MCF 10A (cell line): ENCODE data around the gene CBX2. TPM values are rescaled to one million over a fixed set of nuclear protein-coding genes. Genes with fewer than 3 reads are reported as not detected.

Experiments
- BruUV-seq: library from RNA; stranded (reverse); fragments of 400-500 nt; replicated peaks from 2 replicates; lab custom pipeline; 2021; lab: Mats Ljungman, UMichigan
- CTCF ChIA-PET: fragments of 300-600 bp; sonication (Branson Sonifier 250); formaldehyde crosslinking; extraction: SDS; loops from one replicate; lab custom pipeline; 2021; ENCODE audit warnings: antibody characterized with exemption, inconsistent platforms; lab: Yijun Ruan, JAX
- POLR2A ChIA-PET: fragments of 300-600, 350-650 bp; sonication (Branson Sonifier 250); formaldehyde crosslinking; extraction: SDS; loops from one replicate; lab custom pipeline; 2020; ENCODE audit warnings: antibody characterized with exemption, inconsistent platforms; lab: Yijun Ruan, JAX
- DNase-seq: peaks from one replicate; pipeline ENCODE4 v3.0.0-alpha.2; 2018; ENCODE audit not compliant: unreplicated experiment
- H3K27ac Mint-ChIP-seq: one replicate; pipeline ENCODE4 v1.8.0; 2022; ENCODE audit warnings: mild to moderate bottlenecking, low read depth, mixed read lengths; ENCODE audit not compliant: unreplicated experiment
- H3K27me3 Mint-ChIP-seq: one replicate; pipeline ENCODE4 v1.8.0; 2022; ENCODE audit warnings: mixed read lengths; ENCODE audit not compliant: insufficient read depth, unreplicated experiment
- H3K36me3 Mint-ChIP-seq: one replicate; pipeline ENCODE4 v1.8.0; 2022; ENCODE audit warnings: mild to moderate bottlenecking, moderate library complexity, mixed read lengths; ENCODE audit not compliant: insufficient read depth, unreplicated experiment
- H3K4me1 Mint-ChIP-seq: one replicate; pipeline ENCODE4 v1.8.0; 2022; ENCODE audit warnings: mixed read lengths; ENCODE audit not compliant: insufficient read depth, unreplicated experiment
- H3K4me3 Mint-ChIP-seq: one replicate; pipeline ENCODE4 v1.8.0; 2022; ENCODE audit warnings: mild to moderate bottlenecking, moderate library complexity, mixed read lengths; ENCODE audit not compliant: unreplicated experiment
- H3K9me3 Mint-ChIP-seq: one replicate; pipeline ENCODE4 v1.8.0; 2022; ENCODE audit warnings: mixed read lengths; ENCODE audit not compliant: unreplicated experiment
- intact Hi-C: fragments of 100-400 bp; cut with micrococcal nuclease; formaldehyde crosslinking; loops from 2 replicates; pipeline ENCODE4 v1.14.1; 2022
- total RNA-seq: library from RNA; stranded (reverse); gene quantifications from 2 replicates; pipeline ENCODE4 v1.2.3, GENCODE V29; 2022
- TF ChIP-seq, protein P1 (sequence below): fragments of 200-600 bp; IDR thresholded peaks from one replicate; pipeline ENCODE4 v1.8.0; 2022; ENCODE audit warnings: antibody characterized with exemption, mild to moderate bottlenecking; ENCODE audit not compliant: unreplicated experiment

Gene CBX2
- total RNA-seq, 1 experiment from 2014 or later, result 3.9 TPM

DNA sequence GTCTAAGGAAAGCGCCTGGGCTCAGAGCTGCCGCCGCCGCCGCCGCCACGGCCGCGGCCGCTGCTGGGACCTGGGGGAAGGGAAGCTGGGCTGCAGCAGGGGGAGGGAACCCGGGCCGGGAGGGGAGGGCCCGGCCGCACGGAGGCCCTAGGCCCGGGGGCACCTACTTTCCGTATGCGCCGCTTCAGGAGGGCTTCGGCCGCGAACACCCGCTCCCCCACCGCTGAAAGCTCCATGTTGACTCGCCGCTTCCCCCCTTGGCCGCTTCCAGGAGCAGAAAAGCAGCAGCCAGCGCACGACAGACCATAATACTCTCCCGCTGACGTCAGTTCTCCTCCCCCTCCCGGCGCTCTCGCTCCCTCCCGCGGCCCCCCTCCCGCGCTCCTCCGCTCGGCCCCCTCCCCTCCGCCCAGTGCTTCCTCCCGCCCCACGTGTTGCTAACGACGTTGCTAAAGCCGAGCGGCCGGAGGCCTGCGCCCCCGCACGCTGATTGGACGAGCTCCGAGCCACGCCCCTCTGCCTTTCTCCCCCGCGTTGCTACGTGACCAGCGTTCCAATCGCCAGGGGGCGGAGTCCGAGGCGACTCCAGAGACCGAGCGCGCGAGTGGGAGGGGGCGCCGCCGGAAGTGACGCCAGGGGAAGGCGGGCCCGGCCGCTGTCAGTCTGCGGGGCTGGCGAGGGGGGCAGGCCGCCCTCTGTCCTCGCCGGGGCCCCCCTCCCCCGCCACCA, 19.0 kb downstream of the CBX2 start, which contains the start of gene CBX8:
TSS of gene CBX8 (minus strand) at position 315 of the 729 bp plus-strand sequence. CDS start at position 236, 79 bp downstream.
- POLR2A ChIA-PET, result interaction anchor here (0.6 to 2.1 kb wide), 15 partner anchors 10 to 749 kb away, joined by 3 to 22 read pairs (median 6); partner anchors contain the start of genes CBX2 and CBX4
- intact Hi-C loops, result no loop called here
- DNase-seq, result peak; percentile 99
- Mint-ChIP-seq H3K27ac (peak within 1 kb of the TSS; percentile 88), H3K4me3 (peak within 1 kb of the TSS; percentile 81), H3K4me1 (peaks cover 15% of the 10 kb centered on the region), H3K27me3 (peaks cover 26% of the 10 kb centered on the region), H3K36me3 (peaks cover 22% of the 10 kb centered on the region), H3K9me3 (no peaks in the 10 kb centered on the region)
- CTCF ChIA-PET, result interaction anchor here (0.5 to 1.0 kb wide), 4 partner anchors 39 to 120 kb away, joined by 3 to 6 read pairs (median 4); no protein-coding TSS in a partner anchor
- no TSS peak for BruUV-seq
- TF ChIP-seq, protein P1, sequence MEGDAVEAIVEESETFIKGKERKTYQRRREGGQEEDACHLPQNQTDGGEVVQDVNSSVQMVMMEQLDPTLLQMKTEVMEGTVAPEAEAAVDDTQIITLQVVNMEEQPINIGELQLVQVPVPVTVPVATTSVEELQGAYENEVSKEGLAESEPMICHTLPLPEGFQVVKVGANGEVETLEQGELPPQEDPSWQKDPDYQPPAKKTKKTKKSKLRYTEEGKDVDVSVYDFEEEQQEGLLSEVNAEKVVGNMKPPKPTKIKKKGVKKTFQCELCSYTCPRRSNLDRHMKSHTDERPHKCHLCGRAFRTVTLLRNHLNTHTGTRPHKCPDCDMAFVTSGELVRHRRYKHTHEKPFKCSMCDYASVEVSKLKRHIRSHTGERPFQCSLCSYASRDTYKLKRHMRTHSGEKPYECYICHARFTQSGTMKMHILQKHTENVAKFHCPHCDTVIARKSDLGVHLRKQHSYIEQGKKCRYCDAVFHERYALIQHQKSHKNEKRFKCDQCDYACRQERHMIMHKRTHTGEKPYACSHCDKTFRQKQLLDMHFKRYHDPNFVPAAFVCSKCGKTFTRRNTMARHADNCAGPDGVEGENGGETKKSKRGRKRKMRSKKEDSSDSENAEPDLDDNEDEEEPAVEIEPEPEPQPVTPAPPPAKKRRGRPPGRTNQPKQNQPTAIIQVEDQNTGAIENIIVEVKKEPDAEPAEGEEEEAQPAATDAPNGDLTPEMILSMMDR, result no peak

DNA sequence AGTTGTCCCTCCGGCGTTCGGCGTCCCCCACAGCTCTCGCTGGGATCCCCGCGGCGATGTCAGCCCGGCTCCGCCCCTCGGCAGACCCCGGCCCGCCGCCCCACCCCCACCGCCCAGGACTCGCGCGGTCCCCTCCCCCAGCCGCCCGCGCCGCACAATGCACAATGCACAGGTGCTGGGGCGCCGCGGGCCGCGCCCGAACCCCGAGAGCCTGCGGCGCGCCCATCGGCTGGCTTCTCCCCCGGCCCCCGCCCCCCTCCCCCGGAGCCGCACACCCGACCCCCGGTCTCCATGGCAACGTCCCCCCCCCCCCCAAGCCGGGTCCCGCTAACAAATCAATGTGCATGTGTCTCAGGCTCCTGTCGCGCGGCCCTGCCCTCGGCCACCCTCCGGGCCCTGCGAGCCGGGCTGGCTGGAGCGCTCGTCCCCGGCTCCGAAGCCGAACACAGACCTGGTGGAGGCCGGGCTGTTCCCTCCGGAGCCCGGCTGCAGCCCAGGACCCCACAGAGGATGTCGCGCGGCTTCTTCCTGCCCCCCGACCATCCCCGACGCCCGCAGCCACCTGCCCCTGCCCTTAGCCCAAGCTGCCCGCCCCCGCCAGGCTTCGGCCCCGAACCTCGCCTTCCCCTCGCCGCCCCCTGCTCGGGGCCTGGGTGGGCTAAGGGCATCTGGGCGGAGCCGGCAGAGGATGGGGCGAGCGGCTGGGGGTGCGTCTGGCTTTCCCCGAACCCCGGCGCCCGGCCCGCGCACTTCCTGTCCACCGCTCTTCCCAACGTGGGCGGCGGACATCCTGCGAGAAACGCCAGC, 19.7 kb downstream of the CBX2 start:
- POLR2A ChIA-PET, result interaction anchor here (0.9 to 2.1 kb wide), 11 partner anchors 10 to 196 kb away, joined by 3 to 22 read pairs (median 9); partner anchors contain the start of genes CBX2 and CBX4
- H3K27me3 Mint-ChIP-seq, result peaks cover 26% of the 10 kb centered on the region
- peaks cover 22% of the 10 kb centered on the region for H3K36me3 Mint-ChIP-seq
- H3K27ac Mint-ChIP-seq, result peak overlapping the region; percentile 88
- BruUV-seq, result no TSS peak
- intact Hi-C loops, result no loop called here
- CTCF ChIA-PET, result interaction anchor here (0.7 to 1.4 kb wide), 4 partner anchors 11 to 789 kb away, joined by 3 to 7 read pairs (median 4); no protein-coding TSS in a partner anchor
- H3K4me3 Mint-ChIP-seq, result peak overlapping the region; percentile 81
- H3K9me3 Mint-ChIP-seq, result no peaks in the 10 kb centered on the region
- no peak for DNase-seq
- H3K4me1 Mint-ChIP-seq, result peaks cover 15% of the 10 kb centered on the region
- TF ChIP-seq, protein P1, result no peak

DNA sequence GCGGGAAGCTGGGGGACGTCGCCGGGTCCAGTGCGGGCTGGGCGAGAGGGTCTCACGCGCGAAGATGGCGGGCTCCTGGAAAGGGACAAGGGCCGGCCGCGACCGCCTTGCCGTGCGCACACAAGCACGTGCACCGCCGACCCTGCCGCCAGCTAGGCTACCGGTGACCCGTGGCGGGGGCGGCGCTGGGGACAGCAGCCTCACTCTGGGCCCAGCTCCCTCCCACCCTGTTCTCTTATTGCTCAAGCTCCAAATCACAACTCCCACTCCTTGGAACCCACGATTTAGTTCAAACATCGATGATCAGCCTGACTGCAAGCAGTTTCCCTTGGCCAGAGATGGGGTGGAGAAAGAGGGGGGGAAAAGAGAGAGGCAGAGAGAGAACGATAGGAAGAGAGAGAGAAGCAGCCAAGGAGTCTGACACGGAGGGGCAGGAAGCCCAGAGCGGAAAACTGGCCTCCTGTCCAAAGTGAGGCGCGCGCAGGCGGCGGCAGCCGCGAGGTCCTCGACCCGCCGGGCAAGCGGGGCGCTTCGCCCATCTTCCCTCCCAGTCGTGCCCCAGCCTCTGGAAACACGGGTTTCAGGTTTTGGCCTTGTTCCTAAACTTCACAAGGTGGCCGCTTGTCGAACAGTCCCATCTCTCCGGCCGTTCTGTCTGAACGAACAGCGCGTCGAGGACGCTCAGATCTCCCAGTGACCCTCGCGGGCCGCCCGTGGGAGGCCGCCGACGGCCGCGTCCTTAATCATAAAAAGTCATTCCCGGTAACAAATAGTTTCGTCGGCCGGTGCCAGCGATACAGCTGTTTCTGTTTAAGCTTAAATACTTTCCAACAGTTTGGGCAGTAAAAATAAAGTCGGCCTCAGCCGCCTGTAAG, 20.6 kb downstream of the CBX2 start:
- intact Hi-C loops, result no loop called here
- peaks cover 15% of the 10 kb centered on the region for H3K4me1 Mint-ChIP-seq
- H3K4me3 Mint-ChIP-seq, result peak overlapping the region; percentile 48
- no peak overlapping the region for H3K27ac Mint-ChIP-seq
- peaks cover 21% of the 10 kb centered on the region for H3K36me3 Mint-ChIP-seq
- BruUV-seq, result no TSS peak
- H3K27me3 Mint-ChIP-seq, result peaks cover 26% of the 10 kb centered on the region
- H3K9me3 Mint-ChIP-seq, result no peaks in the 10 kb centered on the region
- CTCF ChIA-PET, result interaction anchor here (0.7 to 1.4 kb wide), 2 partner anchors 10 to 790 kb away, joined by 3 to 7 read pairs; no protein-coding TSS in a partner anchor
- POLR2A ChIA-PET, result interaction anchor here (2.1 to 4.1 kb wide), 3 partner anchors 9 to 41 kb away, joined by 12 to 24 read pairs (median 12); partner anchors contain the start of gene CBX4
- DNase-seq, result no peak
- TF ChIP-seq, protein P1, result no peak
